GM12875 (cell line): Measurements from ENCODE around the gene MCAM.

Source experiments
- H3K4me3 ChIP-seq: one replicate; pipeline ENCODE4 v1.5.1; 2011; ENCODE audit warnings: low read depth, low read length, control low read depth
- TF ChIP-seq, protein P1 (sequence below): IDR thresholded peaks from 2 replicates; pipeline ENCODE4 v1.5.1; 2011; ENCODE audit warnings: low read depth, mild to moderate bottlenecking, control low read depth, inconsistent platforms, low read length, moderate library complexity, borderline replicate concordance; ENCODE audit not compliant: insufficient read depth

MCAM gene

DNA sequence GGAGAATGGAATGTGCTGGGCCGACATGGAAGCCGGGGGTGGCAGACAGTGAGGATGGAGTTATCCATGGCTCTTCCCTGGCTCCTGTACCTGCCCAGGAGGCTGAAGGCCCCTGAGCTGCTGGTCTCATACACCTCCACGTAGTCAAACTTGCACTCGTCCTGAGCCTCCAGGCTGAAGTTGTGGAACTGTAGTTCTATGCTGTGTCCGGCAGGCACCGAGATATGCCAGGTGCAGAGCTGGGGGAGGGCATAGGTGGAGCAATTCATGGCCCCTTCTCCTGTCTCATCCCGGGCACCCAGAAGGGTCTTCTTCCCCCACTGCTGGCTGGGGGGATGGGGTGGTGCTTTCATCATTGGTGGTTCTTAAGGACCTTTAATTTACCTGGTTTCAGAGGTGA lies 26.8 kb upstream of the MCAM start:
- H3K4me3 ChIP-seq: no peak overlapping the region
- TF ChIP-seq, protein P1, sequence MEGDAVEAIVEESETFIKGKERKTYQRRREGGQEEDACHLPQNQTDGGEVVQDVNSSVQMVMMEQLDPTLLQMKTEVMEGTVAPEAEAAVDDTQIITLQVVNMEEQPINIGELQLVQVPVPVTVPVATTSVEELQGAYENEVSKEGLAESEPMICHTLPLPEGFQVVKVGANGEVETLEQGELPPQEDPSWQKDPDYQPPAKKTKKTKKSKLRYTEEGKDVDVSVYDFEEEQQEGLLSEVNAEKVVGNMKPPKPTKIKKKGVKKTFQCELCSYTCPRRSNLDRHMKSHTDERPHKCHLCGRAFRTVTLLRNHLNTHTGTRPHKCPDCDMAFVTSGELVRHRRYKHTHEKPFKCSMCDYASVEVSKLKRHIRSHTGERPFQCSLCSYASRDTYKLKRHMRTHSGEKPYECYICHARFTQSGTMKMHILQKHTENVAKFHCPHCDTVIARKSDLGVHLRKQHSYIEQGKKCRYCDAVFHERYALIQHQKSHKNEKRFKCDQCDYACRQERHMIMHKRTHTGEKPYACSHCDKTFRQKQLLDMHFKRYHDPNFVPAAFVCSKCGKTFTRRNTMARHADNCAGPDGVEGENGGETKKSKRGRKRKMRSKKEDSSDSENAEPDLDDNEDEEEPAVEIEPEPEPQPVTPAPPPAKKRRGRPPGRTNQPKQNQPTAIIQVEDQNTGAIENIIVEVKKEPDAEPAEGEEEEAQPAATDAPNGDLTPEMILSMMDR: no peak

DNA sequence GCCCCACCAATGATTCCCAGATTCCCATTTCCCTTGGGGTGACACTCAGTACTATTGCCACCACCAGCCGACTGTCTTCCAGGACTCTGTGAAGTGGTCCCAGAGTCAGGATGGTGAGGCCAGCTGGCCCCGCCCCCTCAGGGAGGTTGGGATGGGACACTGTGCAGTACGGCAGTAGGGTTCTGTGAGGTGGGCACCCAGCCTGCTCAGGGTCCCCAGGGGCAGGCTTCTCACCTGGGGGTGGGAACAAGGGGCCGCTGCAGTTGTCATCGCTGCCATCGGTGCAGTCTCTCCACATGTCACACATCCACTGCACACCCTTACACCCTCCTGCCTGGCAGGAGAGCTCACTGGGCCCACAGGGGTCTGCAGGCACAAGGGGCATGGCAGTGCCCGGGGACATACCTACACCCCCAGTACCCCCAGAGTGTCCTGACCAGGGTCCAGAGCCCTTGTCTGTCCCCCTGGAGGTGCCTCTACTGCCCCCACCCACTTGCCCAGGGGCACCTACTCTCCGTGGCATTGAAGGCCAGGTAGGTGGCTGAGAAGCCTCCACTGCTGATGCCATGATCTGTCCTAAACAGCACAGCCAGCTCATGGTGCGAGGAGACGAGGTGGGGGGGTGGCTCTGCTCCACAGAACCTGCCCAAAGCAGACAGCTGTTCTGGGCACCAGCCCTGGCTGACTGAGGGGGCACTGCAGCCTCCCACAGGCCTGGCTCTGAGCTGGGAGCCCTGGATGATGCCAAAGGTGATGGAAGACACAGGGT lies 25.6 kb upstream of the MCAM start:
- H3K4me3 ChIP-seq: no peak overlapping the region
- TF ChIP-seq, protein P1: no peak

DNA sequence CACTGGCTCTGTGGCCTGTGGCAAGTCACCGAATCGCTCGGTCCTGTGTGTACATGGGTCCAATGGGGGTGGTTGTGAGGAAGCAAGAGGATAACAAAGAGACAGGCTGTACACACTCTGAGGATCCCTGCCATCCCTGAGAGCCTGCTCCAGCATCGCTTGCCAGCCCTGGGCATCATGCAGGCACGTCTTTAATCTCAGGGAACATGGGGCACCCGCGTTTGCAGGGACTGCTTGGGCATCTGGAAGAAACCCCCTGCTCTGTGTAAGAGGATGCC lies 25.0 kb upstream of the MCAM start:
- TF ChIP-seq, protein P1: no peak
- no peak overlapping the region for H3K4me3 ChIP-seq

DNA sequence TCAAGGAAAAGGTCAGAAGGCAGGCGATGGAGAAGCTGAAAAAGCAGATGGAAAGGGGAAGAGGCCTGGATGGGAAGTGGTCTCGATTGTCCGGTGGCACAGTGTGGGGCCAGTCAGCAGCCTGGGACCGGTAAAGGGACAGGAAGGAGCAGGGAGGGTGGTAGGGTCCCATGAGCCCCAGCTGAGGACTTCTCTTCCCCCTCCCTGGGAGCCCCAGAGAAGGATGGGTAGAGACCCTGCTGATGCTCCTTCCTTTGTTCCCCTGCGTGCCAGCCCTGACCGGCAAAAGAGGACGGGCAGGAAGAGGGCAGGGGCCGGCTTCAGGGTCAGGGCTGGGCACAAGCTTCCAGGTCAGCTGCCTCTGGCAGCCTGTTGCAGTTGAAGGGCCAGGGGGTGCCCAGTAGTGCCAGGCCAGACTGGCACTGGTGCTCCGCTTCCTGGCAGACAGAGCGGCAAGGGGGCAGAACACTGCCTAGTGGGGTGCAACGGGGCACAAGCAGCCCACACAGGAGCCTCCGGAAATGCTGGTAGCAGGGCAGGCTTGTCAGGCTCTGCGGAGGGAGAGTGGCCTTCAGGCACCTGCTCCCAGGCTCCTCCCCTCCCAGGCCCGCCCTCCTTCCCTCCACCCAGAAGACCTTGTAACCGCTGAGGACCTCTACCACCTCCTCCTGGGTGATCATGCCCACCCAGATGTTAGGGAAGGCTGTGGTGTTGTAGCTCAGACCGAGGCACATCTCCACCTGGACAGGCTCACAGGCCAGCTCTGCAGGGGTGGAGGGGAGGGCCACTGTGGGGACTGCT lies 24.5 kb upstream of the MCAM start:
- TF ChIP-seq, protein P1: no peak
- H3K4me3 ChIP-seq: no peak overlapping the region

DNA sequence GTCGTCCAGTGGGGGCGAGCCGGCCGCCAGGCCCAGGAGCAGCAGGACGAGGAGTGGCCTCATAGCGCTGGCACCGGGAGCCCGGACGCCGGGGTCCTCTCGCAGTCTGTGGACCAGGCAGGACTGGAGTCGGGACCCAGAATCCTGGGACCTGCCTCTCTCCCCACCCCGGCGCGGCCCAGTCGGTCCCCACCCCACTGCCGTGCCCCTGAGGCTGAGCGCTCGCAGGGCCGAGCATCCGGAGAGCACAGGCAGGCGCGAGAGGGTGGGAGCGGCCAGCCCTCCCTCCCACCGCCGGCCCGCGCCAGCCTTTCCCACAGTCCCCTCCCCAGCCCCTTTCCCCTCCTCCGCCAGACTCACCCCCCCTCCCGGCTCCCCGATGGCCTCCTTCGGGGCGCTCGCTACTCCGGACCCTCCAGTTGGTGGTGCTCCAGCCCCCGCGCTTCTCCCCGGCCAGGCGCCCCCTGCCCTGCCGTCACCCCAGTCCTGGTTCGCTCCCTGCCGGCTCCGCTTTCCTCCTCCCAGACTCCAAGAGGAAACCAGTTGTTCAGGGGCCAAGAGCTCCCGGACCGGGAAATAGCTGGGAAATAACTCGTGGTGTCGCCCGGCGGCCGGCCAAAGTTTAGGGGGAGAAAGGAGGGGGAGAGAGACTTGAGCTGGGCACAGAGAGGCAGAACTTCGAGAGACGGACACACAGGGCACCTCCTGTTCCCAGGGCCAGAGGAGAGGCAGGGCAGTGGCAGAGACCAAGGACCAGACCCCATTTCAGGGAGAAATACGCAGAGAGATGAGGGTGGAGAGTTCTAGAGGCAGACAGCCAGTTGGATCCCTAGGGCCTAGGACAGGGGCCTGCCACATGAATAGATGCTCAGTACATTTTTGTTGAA lies 23.6 kb upstream of the MCAM start, which contains the start of gene C1QTNF5:
TSS of gene C1QTNF5 (minus strand) at position 549 of the 887 bp plus-strand sequence. CDS start at position 63, 486 bp downstream.
- TF ChIP-seq, protein P1: no peak
- no peak within 1 kb of the TSS for H3K4me3 ChIP-seq

DNA sequence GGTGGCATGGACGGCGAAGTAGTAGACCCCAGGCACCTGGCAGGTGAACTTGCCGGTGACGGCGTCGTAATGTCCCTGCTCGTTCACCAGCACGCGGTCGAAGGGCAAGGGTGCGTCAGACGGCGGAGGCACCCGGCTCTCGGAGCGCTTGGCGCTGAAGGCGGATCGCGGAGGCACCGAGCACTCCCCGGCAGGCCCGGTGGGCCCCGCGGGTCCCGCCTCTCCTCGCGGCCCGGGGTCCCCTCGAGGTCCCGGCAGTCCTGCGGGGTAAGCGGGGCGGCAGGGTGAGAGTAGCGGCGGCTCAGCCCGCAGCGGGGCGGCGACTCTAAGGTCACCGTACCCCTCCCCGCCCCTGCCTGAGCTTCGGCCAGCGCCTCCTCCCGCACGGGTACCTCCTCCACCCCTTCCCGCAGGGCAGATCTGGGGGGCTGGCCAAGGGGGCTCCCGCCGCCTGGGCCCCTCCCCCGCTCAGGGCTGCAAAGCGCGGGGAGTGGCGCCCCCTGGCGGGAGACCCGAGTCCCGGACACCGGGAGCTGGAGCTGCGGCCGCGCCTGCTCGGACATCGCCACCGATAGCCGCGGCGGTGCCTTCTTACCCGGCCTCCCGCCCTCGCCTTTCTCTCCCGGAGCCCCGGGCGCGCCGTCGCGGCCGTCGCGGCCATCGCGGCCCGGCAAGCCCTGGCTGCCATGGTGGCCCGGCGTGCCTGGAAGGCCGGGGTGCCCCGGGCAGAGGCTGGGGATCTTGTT lies 22.8 kb upstream of the MCAM start:
- no peak overlapping the region for H3K4me3 ChIP-seq
- TF ChIP-seq, protein P1: peak; percentile 78
